SW 1271 (cell line): ENCODE data around the gene DVL1.
"Not testable (repeated sequence)": the region's sequence is repeated elsewhere in the genome, so short reads cannot be mapped to it uniquely, and the experiment has no call there.

Experiments
- DNase-seq, 2 experiments: peaks; one replicate each; lab custom pipeline; 2025; lab: John Stamatoyannopoulos, UW

DVL1 gene

GRCh38 chr1:1373051-1373814 lies 24.0 kb upstream of the DVL1 start:
- no peak for DNase-seq

- DNase-seq = peak in 1 of 2 experiments; percentile 37
Measured at GRCh38 chr1:1371746-1372711, 22.8 kb upstream of the DVL1 start.

GRCh38 chr1:1371364-1371745 lies 22.1 kb upstream of the DVL1 start:
- no peak for DNase-seq

DNA sequence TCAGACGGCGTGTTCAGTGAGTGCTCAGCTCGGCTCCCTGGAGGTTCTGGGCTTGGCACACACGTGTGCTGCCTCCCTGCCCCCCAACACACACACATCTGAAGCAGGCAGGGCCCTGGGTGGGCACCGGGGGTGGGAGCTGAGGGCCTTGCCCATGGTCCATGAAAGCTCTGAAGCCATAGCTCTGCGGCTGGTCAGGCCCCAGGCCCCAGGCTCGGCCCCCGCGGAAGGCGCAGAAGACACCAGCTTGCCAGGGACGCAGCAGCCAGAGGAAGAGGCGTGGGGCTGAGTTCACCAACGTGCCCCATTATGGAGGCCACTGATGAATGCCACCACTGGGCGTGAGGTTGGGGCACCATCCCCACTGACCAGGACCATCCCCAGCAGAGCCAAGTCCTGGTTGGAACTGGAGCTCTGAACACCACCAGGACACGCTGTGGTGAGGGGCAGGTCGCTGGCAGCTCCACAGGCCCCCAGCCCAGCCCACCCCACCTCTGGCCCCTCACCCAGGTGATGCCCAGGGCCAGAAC lies 21.6 kb upstream of the DVL1 start:
- no peak for DNase-seq

GRCh38 chr1:1370094-1370493 lies 20.9 kb upstream of the DVL1 start:
- DNase-seq = not testable (repeated sequence)

GRCh38 chr1:1367315-1367714 lies 18.1 kb upstream of the DVL1 start:
- no peak for DNase-seq

- DNase-seq = no peak
Measured at GRCh38 chr1:1366699-1367066, 17.5 kb upstream of the DVL1 start.

DNA sequence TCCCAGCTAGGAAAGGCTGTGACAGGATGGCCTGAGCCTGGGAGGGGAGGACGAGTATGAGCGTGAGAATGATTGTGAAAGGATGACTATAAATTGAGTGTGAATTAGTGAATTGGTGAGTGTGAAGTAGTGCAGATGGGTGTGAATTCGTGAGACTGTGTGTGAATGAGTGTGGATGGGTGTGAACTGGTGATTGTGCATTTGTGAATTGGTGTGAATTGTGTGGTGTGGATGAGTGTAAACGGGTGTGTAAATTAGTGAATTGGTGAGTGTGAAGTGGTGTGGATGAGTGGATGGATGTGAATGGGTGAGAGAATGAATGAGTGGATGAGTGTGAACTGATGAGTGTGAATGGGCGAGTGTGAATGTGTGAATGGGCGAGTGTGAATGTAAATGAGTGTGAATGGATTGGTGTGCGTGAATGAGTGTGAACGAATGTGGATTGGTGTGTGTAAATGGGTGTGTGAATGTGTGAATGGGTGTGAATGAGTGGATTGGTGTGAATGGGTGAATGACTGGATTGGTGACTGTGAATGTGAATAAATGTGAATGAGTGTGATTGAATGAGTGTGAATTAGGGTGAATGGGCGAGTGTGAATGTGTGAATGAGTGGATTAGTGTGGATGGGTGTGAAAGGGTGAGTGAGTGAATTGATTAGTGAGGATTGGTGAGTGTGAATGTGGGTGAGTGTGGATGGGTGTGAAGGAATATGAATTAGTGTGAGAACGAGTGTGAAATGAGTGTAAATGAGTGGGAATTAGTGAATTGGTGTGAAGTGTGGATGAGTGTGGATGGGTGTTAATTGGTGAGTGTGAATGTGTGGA lies 16.9 kb upstream of the DVL1 start:
- DNase-seq = no peak

GRCh38 chr1:1364266-1364665 lies 15.0 kb upstream of the DVL1 start:
- no peak for DNase-seq

DNA sequence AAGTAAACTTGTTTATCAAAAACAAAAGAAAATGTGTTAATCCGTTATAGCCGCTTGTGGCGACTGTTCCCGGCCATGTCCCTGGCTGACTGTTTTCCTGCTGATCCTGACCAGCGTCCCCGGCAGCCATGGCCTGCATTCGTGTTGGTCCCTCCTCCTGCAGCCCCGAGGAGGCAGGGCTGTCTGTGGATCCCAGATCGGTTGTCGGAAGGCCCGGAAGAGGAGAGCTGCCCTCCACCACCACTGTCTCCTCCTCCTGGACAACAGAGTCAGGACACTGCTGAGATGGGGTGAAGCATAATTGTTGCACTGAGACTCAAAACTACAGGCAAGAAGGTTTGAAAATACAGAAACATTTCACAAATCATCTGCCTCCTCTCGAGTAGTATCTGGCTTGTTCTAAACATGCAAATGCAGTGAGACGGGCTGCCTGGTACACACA lies 12.8 kb upstream of the DVL1 start:
- DNase-seq = no peak

- no peak for DNase-seq
Measured at GRCh38 chr1:1361233-1361981, 12.2 kb upstream of the DVL1 start.

GRCh38 chr1:1360506-1361169 lies 11.4 kb upstream of the DVL1 start:
- peak; percentile 40 to 74 for DNase-seq

GRCh38 chr1:1359664-1360468 lies 10.6 kb upstream of the DVL1 start:
- DNase-seq = no peak

DNA sequence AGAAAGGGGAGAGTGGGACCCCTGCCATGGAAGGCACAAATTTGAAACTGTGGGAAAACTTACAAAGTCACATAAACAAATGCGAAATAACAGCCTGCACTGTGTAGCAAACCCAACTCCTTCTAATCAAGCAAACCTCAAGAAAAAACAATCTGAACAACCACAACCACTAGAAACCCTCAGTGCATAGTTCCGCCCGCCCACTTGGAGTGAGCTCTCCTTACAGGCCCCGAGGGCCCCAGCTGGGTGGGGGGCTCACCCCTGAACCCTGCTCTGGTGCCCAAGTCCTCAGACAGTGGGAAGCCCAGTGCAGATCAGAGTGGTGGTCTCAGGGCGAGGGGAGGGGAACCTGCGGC lies 10.1 kb upstream of the DVL1 start:
- no peak for DNase-seq

GRCh38 chr1:1358433-1359271 lies 9.4 kb upstream of the DVL1 start, which contains the start of gene MXRA8:
MXRA8 (minus strand) TSS chr1:1358555; CDS start chr1:1358504, 51 bp downstream.
- DNase-seq = no peak

- DNase-seq = no peak
Measured at GRCh38 chr1:1357871-1358432, 8.7 kb upstream of the DVL1 start.

DNA sequence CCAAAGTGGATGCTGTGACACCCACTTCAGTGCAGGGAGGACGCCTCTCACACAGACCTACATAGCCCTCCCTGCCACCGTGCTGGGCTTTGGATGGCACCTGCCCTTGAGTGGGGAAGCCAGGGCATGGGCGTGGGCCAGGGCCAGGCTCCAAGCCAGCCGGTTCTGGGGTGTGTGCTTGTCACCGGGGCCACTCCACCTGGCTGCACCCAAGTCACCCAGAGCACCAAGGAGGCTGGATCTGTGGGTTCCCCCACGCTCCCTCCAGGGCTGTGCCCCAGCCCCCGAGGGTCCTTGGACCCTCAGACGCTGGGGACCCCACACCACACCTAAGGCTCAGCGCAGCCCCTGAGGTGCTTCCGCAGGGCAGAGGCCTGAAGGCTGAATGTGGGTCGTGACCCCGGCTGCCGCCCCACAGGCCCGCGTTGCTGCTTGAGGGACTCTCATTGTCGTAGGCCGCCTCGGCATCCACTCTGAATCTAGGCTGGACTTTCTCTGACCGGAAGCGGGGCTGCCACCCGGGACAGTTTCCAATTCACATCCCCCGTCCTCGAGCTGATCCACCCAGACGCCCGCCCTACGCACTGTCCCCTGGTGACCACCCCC lies 7.7 kb upstream of the DVL1 start:
- DNase-seq = no peak

DNA sequence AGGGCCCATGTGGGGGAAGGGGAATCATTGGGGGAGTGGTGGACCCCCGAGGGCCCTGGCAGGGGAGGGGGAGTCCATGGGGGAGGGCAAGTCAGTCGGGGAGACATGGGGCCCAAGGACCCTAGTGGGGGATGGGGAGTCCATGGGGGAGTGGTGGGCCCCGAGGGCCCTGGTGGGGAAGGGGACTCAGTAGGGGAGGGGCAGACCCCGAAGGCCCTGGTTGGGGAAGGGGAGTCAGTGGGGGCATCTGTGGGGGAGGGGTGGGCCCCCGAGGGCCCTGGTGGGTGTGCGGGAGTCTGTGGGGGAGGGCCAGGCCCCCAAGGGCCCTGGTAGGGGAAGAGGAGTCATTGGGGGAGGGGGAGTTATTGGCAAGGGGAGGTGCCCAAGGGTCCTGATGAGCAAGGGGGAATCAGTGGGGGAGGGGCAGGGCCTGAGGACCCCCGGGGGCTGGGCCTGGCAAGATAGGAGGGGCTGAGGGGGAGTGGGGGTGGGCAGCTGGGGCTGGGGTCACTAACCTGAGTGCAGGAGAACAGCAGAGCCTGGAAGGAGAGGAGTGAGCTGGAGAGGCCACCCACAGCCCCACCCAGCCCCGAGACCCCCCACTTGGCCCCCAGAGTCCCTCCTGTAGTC lies 7.1 kb upstream of the DVL1 start:
- no peak for DNase-seq
